HG02763 (cell line): ENCODE results near the gene PLCD4.

Source experiments
- ATAC-seq: cut with Tn5 transposase; IDR thresholded peaks from one replicate; pipeline ENCODE4 v1.9.1; 2021; ENCODE audit warnings: mild to moderate bottlenecking, moderate library complexity; ENCODE audit not compliant: unreplicated experiment

PLCD4 gene

GRCh38 chr2:218662377-218662776 lies 54.7 kb downstream of the PLCD4 start:
- ATAC-seq, result no peak

DNA sequence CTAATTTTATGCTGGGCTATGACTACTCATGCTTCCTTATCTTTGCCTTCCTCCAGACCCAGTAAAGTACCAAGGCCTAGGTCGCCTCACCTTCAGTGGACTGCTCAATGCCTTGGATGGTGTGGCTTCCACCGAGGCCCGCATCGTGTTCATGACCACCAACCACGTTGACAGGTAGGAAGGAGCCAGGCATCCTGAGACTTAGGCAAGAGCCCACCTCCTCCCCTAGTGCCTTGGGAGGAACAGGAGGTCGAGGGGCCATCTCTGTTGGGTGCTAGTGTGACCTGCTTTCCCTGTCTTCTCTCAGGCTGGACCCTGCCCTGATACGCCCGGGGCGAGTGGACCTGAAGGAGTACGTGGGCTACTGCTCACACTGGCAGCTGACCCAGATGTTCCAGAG lies 55.1 kb downstream of the PLCD4 start:
- no peak for ATAC-seq

GRCh38 chr2:218663901-218664300 lies 56.2 kb downstream of the PLCD4 start:
- no peak for ATAC-seq

GRCh38 chr2:218664653-218665052 lies 57.0 kb downstream of the PLCD4 start:
- no peak for ATAC-seq

- ATAC-seq, result no peak
Observed at GRCh38 chr2:218671097-218671653, 63.5 kb downstream of the PLCD4 start.

GRCh38 chr2:218671654-218672566 lies 64.2 kb downstream of the PLCD4 start, which contains the start of the genes RNF25 and STK36:
TSS of gene RNF25 (minus strand) at chr2:218672002. CDS start at chr2:218671970, 32 bp downstream.
TSS of gene STK36 (plus strand) at chr2:218672086. CDS start at chr2:218672830, 744 bp downstream.
- ATAC-seq, result peak; percentile 98

DNA sequence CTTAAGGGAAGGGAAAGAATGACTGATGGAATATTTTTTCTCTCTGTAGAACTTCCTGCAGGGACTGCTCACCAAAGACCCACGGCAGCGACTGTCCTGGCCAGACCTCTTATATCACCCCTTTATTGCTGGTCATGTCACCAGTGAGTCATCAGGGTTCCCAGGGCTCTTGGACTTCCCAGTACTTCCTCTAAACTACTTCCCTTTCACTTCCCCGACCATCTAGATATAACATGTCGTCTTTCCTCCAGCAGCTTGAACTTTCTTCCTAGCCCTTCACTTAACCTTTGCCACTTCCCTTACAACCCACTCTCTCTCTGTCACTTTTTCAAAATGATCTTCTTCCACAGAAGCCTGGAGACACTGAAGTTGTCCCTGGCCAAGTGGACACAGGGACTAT lies 71.4 kb downstream of the PLCD4 start:
- ATAC-seq, result no peak

DNA sequence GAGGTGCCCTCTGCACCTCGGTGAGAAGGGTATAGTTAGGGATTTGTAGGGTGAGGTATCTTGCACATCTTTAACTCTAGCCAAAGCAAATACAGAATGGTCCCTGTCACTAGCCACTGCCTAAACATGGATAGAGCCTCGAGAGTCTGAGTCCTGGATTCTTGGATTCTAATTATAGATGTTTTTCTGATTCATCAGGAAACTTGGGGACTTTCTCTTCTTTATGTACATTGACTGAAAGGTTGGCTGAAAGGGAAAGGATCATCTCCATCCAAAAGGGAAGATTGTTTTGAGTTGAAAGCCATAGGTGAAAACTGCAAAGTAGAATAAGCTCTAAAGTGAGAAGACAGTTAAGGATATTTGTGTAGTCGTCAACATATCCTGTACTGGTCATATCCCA lies 72.4 kb downstream of the PLCD4 start:
- ATAC-seq, result no peak
